Stimulated activated CD4-positive, alpha-beta T cell treated with anti-CD3 and anti-CD28 coated beads, Interleukin-15, amount 100 ng/mL, for 1 hour (primary cell): Measurements from ENCODE around the gene REG1B.
"Not testable (repeated sequence)": the region's sequence is repeated elsewhere in the genome, so short reads cannot be mapped to it uniquely, and the experiment has no call there.

Experiments used
- DNase-seq, 2 donors: peaks; one replicate each; pipeline ENCODE4 v3.0.0-alpha.2; 2020; ENCODE audit warnings: low read depth in 1 of 2, low spot score in 1 of 2

Gene REG1B

GRCh38 chr2:79084495-79085135, 3.2 kb downstream of the REG1B start:
- no peak for DNase-seq

- DNase-seq: no peak
Measured at GRCh38 chr2:79083597-79084251, 4.1 kb downstream of the REG1B start.

GRCh38 chr2:79082987-79083386, 4.8 kb downstream of the REG1B start:
- no peak for DNase-seq

- no peak for DNase-seq
Measured at GRCh38 chr2:79071078-79071477, 16.7 kb downstream of the REG1B start.

- no peak for DNase-seq
Measured at GRCh38 chr2:79065201-79065600, 22.6 kb downstream of the REG1B start.

- not testable (repeated sequence) for DNase-seq
Measured at GRCh38 chr2:79054769-79055168, 33.0 kb downstream of the REG1B start.

- DNase-seq: not testable (repeated sequence)
Measured at GRCh38 chr2:79053486-79053885, 34.3 kb downstream of the REG1B start.

- no peak for DNase-seq
Measured at GRCh38 chr2:79041032-79041448, 46.8 kb downstream of the REG1B start.

GRCh38 chr2:79039944-79040343, 47.8 kb downstream of the REG1B start:
- DNase-seq: no peak
